Heart left ventricle (tissue), 16 donors: ENCODE results near the gene BTBD16. TPM values are rescaled to one million over a fixed set of nuclear protein-coding genes. Genes with fewer than 3 reads are reported as not detected.

Experiments used
- ATAC-seq, 4 donors: fragments of 200-7000 bp; cut with Tn5 transposase; one replicate each; pipeline ENCODE4 v1.9.1; 2020 to 2022; ENCODE audit warnings: moderate library complexity in 4 of 4, mild to moderate bottlenecking in 3 of 4, moderate number of reproducible peaks in 1 of 4
- DNase-seq, 5 donors: peaks; one replicate each; pipeline ENCODE4 v3.0.0-alpha.2; 2020
- H3K27ac ChIP-seq, 12 donors: fragments of 200-600 bp; sonication (generic) in 4 of 12; one replicate each; pipeline versions ENCODE4 v1.5.0 to v1.8.0; 2016 to 2022; ENCODE audit warnings: mild to moderate bottlenecking in 2 of 12
- H3K27me3 ChIP-seq, 9 donors: fragments of 200-600 bp; sonication (generic) in 2 of 9; one replicate each; pipeline versions ENCODE4 v1.5.1 to v1.8.0; 2016 to 2022; ENCODE audit warnings: mild to moderate bottlenecking in 3 of 9
- H3K36me3 ChIP-seq, 9 donors: fragments of 200-600 bp; sonication (generic) in 2 of 9; one replicate each; pipeline versions ENCODE4 v1.5.0 to v1.8.0; 2018 to 2022; ENCODE audit warnings: mild to moderate bottlenecking in 2 of 9
- H3K4me1 ChIP-seq, 12 donors: fragments of 200-600 bp; sonication (generic) in 4 of 12; one replicate each; pipeline versions ENCODE4 v1.5.0 to v1.8.0; 2016 to 2022; ENCODE audit warnings: mild to moderate bottlenecking in 3 of 12
- H3K4me3 ChIP-seq, 12 donors: fragments of 200-600 bp; sonication (generic) in 4 of 12; one replicate each; pipeline versions ENCODE4 v1.5.0 to v1.8.0; 2017 to 2022; ENCODE audit warnings: mild to moderate bottlenecking in 9 of 12, moderate library complexity in 4 of 12
- H3K9me3 ChIP-seq, 12 donors: fragments of 200-600 bp; sonication (generic) in 4 of 12; one replicate each; pipeline versions ENCODE4 v1.5.0 to v1.8.0; 2016 to 2022; ENCODE audit warnings: mild to moderate bottlenecking in 1 of 12
- CTCF ChIP-seq, 12 donors: fragments of 200-600 bp; sonication (generic) in 4 of 12; IDR thresholded peaks; one replicate each; pipeline versions ENCODE4 v1.5.0 to v1.8.0; 2018 to 2022; ENCODE audit warnings: antibody characterized with exemption in 12 of 12, mild to moderate bottlenecking in 5 of 12
- POLR2A ChIP-seq, 2 donors: fragments of 450-650 bp; IDR thresholded peaks; one replicate each; pipeline ENCODE4 v1.6.1; 2017; ENCODE audit warnings: antibody characterized with exemption in 2 of 2, mild to moderate bottlenecking in 2 of 2, moderate library complexity in 2 of 2
- WGBS, 4 donors: extraction: QIAGEN DNeasy Blood & Tissue Kit in 2 of 4; methylation state at CpG; one replicate each; pipeline versions ENCODE4 v1.1.5 to v1.1.7; 2013 to 2018; 5-methylcytosine and 5-hydroxymethylcytosine counted together
- intact Hi-C, 10 donors: fragments of 100-400 bp; cut with DNase I; formaldehyde crosslinking; loops; one replicate each; pipeline versions ENCODE4 v1.11.1 to v1.14.2; 2022
- polyA plus RNA-seq, 2 donors: library from polyadenylated mRNA; stranded (reverse); fragments of 200-250 nt; gene quantifications; one replicate each; pipeline ENCODE4 v1.2.3, GENCODE V29; 2013
- total RNA-seq, 9 donors: library from RNA; depleted of rRNA in 2 of 9; stranded (reverse); fragments of >200 nt in 2 of 9; fragmentation: NEBNext Ultra II Directional in 3 of 9; extraction: Animal tissue kit (Norgen Biotek cat#: 25700) in 3 of 9; gene quantifications; one replicate each; pipeline versions ENCODE4 v1.1.0 to v1.2.4, GENCODE V29; 2016 to 2023
- donor health status: ischemic (EF 13 %, LVEDD 7.1; RV severe dilation, severe dysfunction).
- donor health status: healthy with polysubstance abuse.
- donor health status: DM: no; HTN: yes; CAD: no.
- donor health status: DM: no; HTN: no; CAD: no.
- donor health status: ischemic (EF 25% LVEDD 6.9; RV normal size, moderate dysfunction).
- donor health status: ischemic (EF 25% LVEDD 5.7; RV mildly dilated, moderate dysfunction).
- donor health status: healthy.
- donor health status: DM: yes; HTN: yes; CAD: no.
- donor health status: ischemic (EF 35%, LVEDD 5.7; RV mildly dilated, moderate dysfunction).
- donor health status: nonischemic (EF 11% LVEDD 7.7; RV severe dilation, severe dysfunction).
- donor health status: DM: yes; HTN: yes; CAD: no.
- donor health status: PGD.
- donor health status: ischemic (EF 29% LVEDD 5.4; RV normal size, mild dysfunction).
- donor health status: nonischemic (EF 23%, LVEDD 6.1; RV moderate dilation, normal function).

Gene BTBD16
- total and polyA plus RNA-seq, 11 donors = 0.23 to 0.25 TPM; not detected in 9

- Histone ChIP-seq H3K9me3 (peaks cover 0 to 6% (median 0%) of the 10 kb centered on the region in 12 donors), H3K4me3 (no peak overlapping the region), H3K27me3 (no peaks in the 10 kb centered on the region), H3K4me1 (no peaks in the 10 kb centered on the region), H3K36me3 (no peaks in the 10 kb centered on the region), H3K27ac (no peak overlapping the region)
- DNase-seq (no peak), ATAC-seq (no peak)
- no peak for TF ChIP-seq CTCF (IDR thresholded peaks at IDR 0.05)
- TF ChIP-seq POLR2A (IDR thresholded peaks at IDR 0.05) = no peak
- 89 to 100% (median 92%) methylated on average over 1 of the region's 1 CpG for WGBS, 4 donors
- intact Hi-C loops = no loop called here
Measured at GRCh38 chr10:122361046-122361445, 90.0 kb downstream of the BTBD16 start.

- H3K27ac ChIP-seq = no peak overlapping the region
- no peaks in the 10 kb centered on the region for H3K27me3 ChIP-seq
- TF ChIP-seq POLR2A (IDR thresholded peaks at IDR 0.05) = no peak
- no peak for TF ChIP-seq CTCF (IDR thresholded peaks at IDR 0.05)
- ATAC-seq (no peak), DNase-seq (peak in 1 of 5 donors; percentile 1)
- no peaks in the 10 kb centered on the region for H3K4me1 ChIP-seq
- H3K4me3 ChIP-seq = no peak overlapping the region
- intact Hi-C loops = no loop called here
- H3K9me3 ChIP-seq = peaks cover 0 to 6% (median 0%) of the 10 kb centered on the region in 12 donors
- 81 to 96% (median 92%) methylated on average over 3 to 4 of the region's 4 CpGs for WGBS, 4 donors
- no peaks in the 10 kb centered on the region for H3K36me3 ChIP-seq
Measured at GRCh38 chr10:122362031-122362592, 91.0 kb downstream of the BTBD16 start.

- no peak for DNase-seq
- H3K9me3 ChIP-seq = peaks cover 0 to 6% (median 0%) of the 10 kb centered on the region in 12 donors
- WGBS, 4 donors = 51 to 60% (median 56%) methylated on average over 2 of the region's 2 CpGs
- H3K27me3 ChIP-seq = no peaks in the 10 kb centered on the region
- TF ChIP-seq CTCF (IDR thresholded peaks at IDR 0.05) (no peak), POLR2A (IDR thresholded peaks at IDR 0.05) (no peak)
- H3K36me3 ChIP-seq = no peaks in the 10 kb centered on the region
- no peak overlapping the region for H3K27ac ChIP-seq
- no peak for ATAC-seq
- H3K4me1 ChIP-seq = no peaks in the 10 kb centered on the region
- no peak overlapping the region for H3K4me3 ChIP-seq
- intact Hi-C loops = no loop called here
Measured at GRCh38 chr10:122362621-122363020, 91.5 kb downstream of the BTBD16 start.

GRCh38 chr10:122363311-122363710, 92.2 kb downstream of the BTBD16 start:
- H3K4me3 ChIP-seq = no peak overlapping the region

More at GRCh38 chr10:122363311-122363710, 92.2 kb downstream of the BTBD16 start:
- DNase-seq = peak in 1 of 5 donors; percentile 0
- intact Hi-C loops = no loop called here
- WGBS, 4 donors = 82 to 89% (median 86%) methylated on average over 2 of the region's 2 CpGs
- H3K9me3 ChIP-seq = peaks cover 0 to 6% (median 0%) of the 10 kb centered on the region in 12 donors
- peaks cover 0 to 6% (median 0%) of the 10 kb centered on the region in 12 donors for H3K4me1 ChIP-seq
- H3K27me3 ChIP-seq = no peaks in the 10 kb centered on the region
- no peak overlapping the region for H3K27ac ChIP-seq
- no peaks in the 10 kb centered on the region for H3K36me3 ChIP-seq
- TF ChIP-seq POLR2A (IDR thresholded peaks at IDR 0.05) = no peak
- TF ChIP-seq CTCF (IDR thresholded peaks at IDR 0.05) = no peak
- no peak for ATAC-seq
